AG10803 (cell line): ENCODE measurements around the gene SLC16A10.

Experiments used
- DNase-seq: peaks from one replicate; pipeline ENCODE4 v3.0.0; 2010; ENCODE audit warnings: low read depth
- H3K4me3 ChIP-seq: 2 replicates; pipeline ENCODE4 v1.5.1; 2011; ENCODE audit warnings: mild to moderate bottlenecking, low read length, control low read depth
- TF ChIP-seq, protein P1 (sequence below): conservative IDR thresholded peaks from 2 replicates; pipeline ENCODE4 v1.5.1; 2011; ENCODE audit warnings: mild to moderate bottlenecking, low read length, control low read depth, inconsistent platforms

SLC16A10 gene

DNA sequence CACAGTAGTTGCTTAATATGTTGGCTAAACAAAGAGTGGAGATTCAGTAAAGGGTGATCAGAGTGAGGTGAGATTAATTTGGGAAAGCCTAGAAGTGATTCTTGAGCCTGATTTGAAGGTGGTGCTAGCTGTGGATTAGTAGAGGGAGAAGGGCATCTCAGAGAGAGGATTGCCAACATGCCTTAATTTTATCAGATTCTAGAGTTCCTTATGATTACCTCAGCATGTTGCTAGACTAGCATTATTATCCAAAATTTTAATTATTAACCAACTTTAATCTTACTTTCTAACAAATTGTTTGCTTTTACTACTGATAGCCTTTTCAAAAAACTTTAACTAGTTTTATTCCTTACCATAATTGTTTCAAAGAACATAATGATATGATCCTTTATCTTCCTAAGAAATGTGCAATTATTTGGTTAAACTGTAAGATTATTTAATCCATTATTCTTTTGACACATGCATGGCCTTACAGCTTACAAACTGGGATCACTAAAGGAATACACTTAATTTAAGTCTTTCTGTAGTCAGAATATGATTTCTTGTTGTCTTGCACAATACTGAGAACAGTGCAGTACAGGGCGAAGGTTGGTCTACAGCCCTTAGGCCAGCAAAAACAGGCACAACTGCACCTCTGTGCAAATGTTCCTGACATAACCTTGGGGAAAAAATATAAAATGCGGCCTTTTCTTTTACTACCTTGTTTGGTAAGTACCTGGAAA, 88.9 kb downstream of the SLC16A10 start:
- no peak for DNase-seq
- H3K4me3 ChIP-seq, result no peak overlapping the region
- TF ChIP-seq, protein P1, sequence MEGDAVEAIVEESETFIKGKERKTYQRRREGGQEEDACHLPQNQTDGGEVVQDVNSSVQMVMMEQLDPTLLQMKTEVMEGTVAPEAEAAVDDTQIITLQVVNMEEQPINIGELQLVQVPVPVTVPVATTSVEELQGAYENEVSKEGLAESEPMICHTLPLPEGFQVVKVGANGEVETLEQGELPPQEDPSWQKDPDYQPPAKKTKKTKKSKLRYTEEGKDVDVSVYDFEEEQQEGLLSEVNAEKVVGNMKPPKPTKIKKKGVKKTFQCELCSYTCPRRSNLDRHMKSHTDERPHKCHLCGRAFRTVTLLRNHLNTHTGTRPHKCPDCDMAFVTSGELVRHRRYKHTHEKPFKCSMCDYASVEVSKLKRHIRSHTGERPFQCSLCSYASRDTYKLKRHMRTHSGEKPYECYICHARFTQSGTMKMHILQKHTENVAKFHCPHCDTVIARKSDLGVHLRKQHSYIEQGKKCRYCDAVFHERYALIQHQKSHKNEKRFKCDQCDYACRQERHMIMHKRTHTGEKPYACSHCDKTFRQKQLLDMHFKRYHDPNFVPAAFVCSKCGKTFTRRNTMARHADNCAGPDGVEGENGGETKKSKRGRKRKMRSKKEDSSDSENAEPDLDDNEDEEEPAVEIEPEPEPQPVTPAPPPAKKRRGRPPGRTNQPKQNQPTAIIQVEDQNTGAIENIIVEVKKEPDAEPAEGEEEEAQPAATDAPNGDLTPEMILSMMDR, result no peak

DNA sequence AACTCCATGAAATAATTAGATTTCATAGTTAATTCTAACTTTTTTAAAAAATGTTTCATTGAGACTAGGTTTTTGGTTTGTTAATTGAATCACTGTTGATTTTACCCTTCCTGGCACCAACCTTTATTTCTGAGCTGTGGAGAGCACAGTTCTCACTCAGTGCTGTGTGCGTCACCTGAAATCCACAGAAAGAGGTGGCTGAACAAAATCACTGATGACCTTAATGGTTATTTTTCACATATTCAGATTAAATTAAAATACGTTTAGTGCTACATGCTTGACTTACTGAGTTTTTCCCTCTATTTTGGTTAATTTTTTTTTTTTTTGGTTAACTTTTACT, 89.4 kb downstream of the SLC16A10 start:
- no peak overlapping the region for H3K4me3 ChIP-seq
- no peak for DNase-seq
- TF ChIP-seq, protein P1, result no peak

DNA sequence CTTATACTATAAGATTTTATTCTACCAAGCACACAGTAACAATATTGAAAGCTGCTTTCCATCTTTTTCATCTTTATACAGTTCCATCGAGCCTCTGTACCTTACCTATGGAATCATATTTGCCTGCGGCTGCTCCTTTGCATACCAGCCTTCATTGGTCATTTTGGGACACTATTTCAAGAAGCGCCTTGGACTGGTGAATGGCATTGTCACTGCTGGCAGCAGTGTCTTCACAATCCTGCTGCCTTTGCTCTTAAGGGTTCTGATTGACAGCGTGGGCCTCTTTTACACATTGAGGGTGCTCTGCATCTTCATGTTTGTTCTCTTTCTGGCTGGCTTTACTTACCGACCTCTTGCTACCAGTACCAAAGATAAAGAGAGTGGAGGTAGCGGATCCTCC, 89.8 kb downstream of the SLC16A10 start:
- no peak for DNase-seq
- TF ChIP-seq, protein P1, result no peak
- H3K4me3 ChIP-seq, result no peak overlapping the region

DNA sequence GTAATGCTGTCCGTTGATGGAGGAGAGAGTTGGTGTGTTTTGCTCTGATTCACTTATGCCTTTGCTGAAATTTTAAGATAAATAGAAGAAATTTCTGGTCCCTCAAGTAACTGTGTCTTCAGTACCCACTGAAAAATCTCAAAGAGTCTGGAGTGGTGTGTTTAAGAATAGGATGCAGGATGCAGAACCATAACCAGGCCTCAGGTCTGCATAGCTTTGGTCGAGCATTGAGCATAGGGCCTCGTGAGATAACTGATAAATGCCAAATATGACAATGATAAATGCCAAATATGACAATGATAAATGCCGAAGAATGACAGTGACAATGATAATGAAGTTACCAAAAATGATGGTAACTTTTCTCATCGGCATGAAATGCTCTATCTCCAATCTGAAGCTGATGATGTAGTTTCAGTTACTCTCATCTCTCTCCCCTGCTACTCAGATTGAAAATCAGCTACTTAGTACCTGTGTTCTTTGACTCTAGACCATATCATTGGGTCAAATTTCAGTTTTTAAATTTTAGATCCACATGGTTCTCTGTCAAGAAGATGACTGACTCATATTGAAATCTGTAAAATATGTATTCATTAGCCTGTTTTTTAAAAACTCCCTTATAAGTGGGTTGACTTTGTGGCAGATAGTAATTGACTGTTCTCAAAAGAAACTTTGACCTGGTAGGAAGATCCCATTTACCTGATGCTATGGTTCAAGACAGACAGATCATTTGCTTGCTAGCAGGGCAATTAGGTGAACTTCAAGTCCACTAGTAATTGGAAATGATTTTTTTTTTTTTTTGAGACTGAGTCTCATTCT, 96.6 kb downstream of the SLC16A10 start:
- TF ChIP-seq, protein P1, result no peak
- DNase-seq, result no peak
- no peak overlapping the region for H3K4me3 ChIP-seq

DNA sequence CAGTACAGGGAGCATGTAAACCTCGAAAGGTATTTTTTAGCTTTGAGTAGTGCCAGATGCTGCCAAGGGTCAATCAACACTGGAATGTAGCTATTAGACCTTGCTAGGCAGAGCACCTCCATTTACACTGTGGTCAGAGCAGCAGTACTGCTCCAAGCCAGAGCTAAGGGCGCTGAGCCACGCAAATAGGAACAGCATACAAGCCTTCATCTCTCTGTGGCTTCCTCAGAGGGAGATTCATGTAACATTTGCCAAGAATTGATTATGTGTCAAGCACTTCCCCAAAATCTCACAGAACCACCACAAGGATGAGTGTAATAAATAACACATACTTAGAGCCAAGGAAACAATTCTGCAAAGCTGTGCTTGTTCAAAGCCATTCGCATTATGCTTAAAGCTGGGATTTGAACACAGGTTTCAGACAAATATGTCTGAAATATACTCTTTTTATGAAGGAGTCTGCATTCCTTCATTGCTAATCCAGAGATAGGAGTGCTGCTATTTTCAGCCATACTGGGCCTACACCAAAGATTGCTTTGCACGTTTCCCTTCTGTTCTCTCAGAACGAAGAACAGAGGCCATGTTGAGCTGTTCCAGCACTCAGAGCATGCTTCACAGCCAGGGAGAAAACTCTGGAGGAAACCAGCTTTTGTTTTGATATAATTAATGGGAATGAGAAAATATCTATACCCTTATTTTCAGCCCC, 97.7 kb downstream of the SLC16A10 start:
- TF ChIP-seq, protein P1, result no peak
- no peak overlapping the region for H3K4me3 ChIP-seq
- no peak for DNase-seq

DNA sequence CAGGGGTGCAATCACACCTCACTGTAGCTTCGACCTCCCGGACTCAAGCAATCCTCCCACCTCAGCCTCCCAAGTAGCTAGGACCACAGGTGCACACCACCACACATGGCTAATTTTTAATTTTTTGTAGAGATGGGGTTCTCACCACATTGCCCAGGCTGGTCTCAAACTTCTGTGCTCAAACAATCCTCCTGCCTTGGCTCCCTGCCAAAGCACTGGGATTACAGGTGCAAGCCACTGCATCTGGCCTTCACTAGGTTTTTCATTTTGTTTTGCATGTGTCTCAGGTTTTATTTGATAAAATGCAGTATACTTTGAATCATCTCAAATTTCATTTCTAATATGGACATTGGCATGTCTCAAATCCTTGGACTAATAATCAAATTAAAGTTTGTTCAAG, 98.7 kb downstream of the SLC16A10 start:
- H3K4me3 ChIP-seq, result no peak overlapping the region
- no peak for DNase-seq
- TF ChIP-seq, protein P1, result no peak
